ENCODE results near the gene VEGFB.
"Not testable (repeated sequence)": the region's sequence is repeated elsewhere in the genome, so short reads cannot be mapped to it uniquely, and the experiment has no call there.

Gene VEGFB

GRCh38 chr11:64244966-64245365, 10.6 kb downstream of the VEGFB start:
- Histone ChIP-seq H3K4me3 (ENCODE audit: insufficient read length, low read depth) (peak overlapping the region; percentile 88), H3K36me3 (ENCODE audit: insufficient read depth, insufficient read length, low read length) (peaks cover 34% of the 10 kb centered on the region), H3K9ac (ENCODE audit: insufficient read length, low read depth) (peak overlapping the region; percentile 65), H3K4me1 (ENCODE audit: insufficient read depth, insufficient read length) (peaks cover 40% of the 10 kb centered on the region), H3K27me3 (ENCODE audit: insufficient read depth, insufficient read length) (no peaks in the 10 kb centered on the region), H3K9me3 (ENCODE audit: insufficient read depth, low read length) (no peaks in the 10 kb centered on the region)
- DNase-seq (ENCODE audit: low read depth, low spot score), result no peak
- TF ChIP-seq SUZ12 (IDR thresholded peaks at IDR 0.05; ENCODE audit: extremely low read depth, insufficient read depth, insufficient read length) (no peak), ZNF274 (IDR thresholded peaks at IDR 0.05; ENCODE audit: low read depth, low read length) (no peak), YY1 (IDR thresholded peaks at IDR 0.05; ENCODE audit: insufficient read depth, insufficient read length) (no peak)

- Histone ChIP-seq H3K4me1 (ENCODE audit: insufficient read depth, insufficient read length) (peaks cover 38% of the 10 kb centered on the region), H3K4me3 (ENCODE audit: insufficient read length, low read depth) (peak overlapping the region; percentile 88), H3K36me3 (ENCODE audit: insufficient read depth, insufficient read length, low read length) (peaks cover 34% of the 10 kb centered on the region), H3K9me3 (ENCODE audit: insufficient read depth, low read length) (no peaks in the 10 kb centered on the region), H3K27me3 (ENCODE audit: insufficient read depth, insufficient read length) (no peaks in the 10 kb centered on the region), H3K9ac (ENCODE audit: insufficient read length, low read depth) (peak overlapping the region; percentile 96)
- no peak for DNase-seq (ENCODE audit: low read depth, low spot score)
- no peak for TF ChIP-seq YY1 (IDR thresholded peaks at IDR 0.05; ENCODE audit: insufficient read depth, insufficient read length)
- TF ChIP-seq SUZ12 (IDR thresholded peaks at IDR 0.05; ENCODE audit: extremely low read depth, insufficient read depth, insufficient read length), result no peak
- TF ChIP-seq ZNF274 (IDR thresholded peaks at IDR 0.05; ENCODE audit: low read depth, low read length), result no peak
Observed at GRCh38 chr11:64245401-64245796, 11.0 kb downstream of the VEGFB start.

GRCh38 chr11:64245797-64246620, 11.6 kb downstream of the VEGFB start:
- no peaks in the 10 kb centered on the region for H3K27me3 ChIP-seq (ENCODE audit: insufficient read depth, insufficient read length)
- peak overlapping the region; percentile 96 for H3K9ac ChIP-seq (ENCODE audit: insufficient read length, low read depth)
- H3K9me3 ChIP-seq (ENCODE audit: insufficient read depth, low read length), result no peaks in the 10 kb centered on the region
- H3K4me1 ChIP-seq (ENCODE audit: insufficient read depth, insufficient read length), result peaks cover 44% of the 10 kb centered on the region
- H3K4me3 ChIP-seq (ENCODE audit: insufficient read length, low read depth), result peak overlapping the region; percentile 88
- H3K36me3 ChIP-seq (ENCODE audit: insufficient read depth, insufficient read length, low read length), result peaks cover 34% of the 10 kb centered on the region
- no peak for TF ChIP-seq YY1 (IDR thresholded peaks at IDR 0.05; ENCODE audit: insufficient read depth, insufficient read length)
- no peak for TF ChIP-seq SUZ12 (IDR thresholded peaks at IDR 0.05; ENCODE audit: extremely low read depth, insufficient read depth, insufficient read length)
- no peak for TF ChIP-seq ZNF274 (IDR thresholded peaks at IDR 0.05; ENCODE audit: low read depth, low read length)
- DNase-seq (ENCODE audit: low read depth, low spot score), result no peak

GRCh38 chr11:64246621-64246870, 12.2 kb downstream of the VEGFB start:
- Histone ChIP-seq H3K4me3 (ENCODE audit: insufficient read length, low read depth) (peak overlapping the region; percentile 88), H3K9ac (ENCODE audit: insufficient read length, low read depth) (peak overlapping the region; percentile 96)
- not testable (repeated sequence) for DNase-seq (ENCODE audit: low read depth, low spot score)

GRCh38 chr11:64246871-64247728, 12.7 kb downstream of the VEGFB start, which contains the start of gene PPP1R14B:
Gene PPP1R14B, minus strand, starts transcription at chr11:64246943. Its CDS starts 270 bp downstream, at chr11:64246673.
- H3K4me3 ChIP-seq (ENCODE audit: insufficient read length, low read depth), result peak within 1 kb of the TSS; percentile 88
- peak within 1 kb of the TSS; percentile 96 for H3K9ac ChIP-seq (ENCODE audit: insufficient read length, low read depth)
- DNase-seq (ENCODE audit: low read depth, low spot score), result no peak
- no peaks in the 10 kb centered on the region for H3K9me3 ChIP-seq (ENCODE audit: insufficient read depth, low read length)
- H3K36me3 ChIP-seq (ENCODE audit: insufficient read depth, insufficient read length, low read length), result peaks cover 34% of the 10 kb centered on the region
- TF ChIP-seq YY1 (IDR thresholded peaks at IDR 0.05; ENCODE audit: insufficient read depth, insufficient read length) (peak; percentile 83), ZNF274 (IDR thresholded peaks at IDR 0.05; ENCODE audit: low read depth, low read length) (no peak)
- peaks cover 46% of the 10 kb centered on the region for H3K4me1 ChIP-seq (ENCODE audit: insufficient read depth, insufficient read length)
- no peaks in the 10 kb centered on the region for H3K27me3 ChIP-seq (ENCODE audit: insufficient read depth, insufficient read length)

More at GRCh38 chr11:64246621-64246870, 12.2 kb downstream of the VEGFB start:
- peaks cover 34% of the 10 kb centered on the region for H3K36me3 ChIP-seq (ENCODE audit: insufficient read depth, insufficient read length, low read length)
- not testable (repeated sequence) for H3K9me3 ChIP-seq (ENCODE audit: insufficient read depth, low read length); H3K27me3 ChIP-seq (ENCODE audit: insufficient read depth, insufficient read length)
- H3K4me1 ChIP-seq (ENCODE audit: insufficient read depth, insufficient read length), result peaks cover 44% of the 10 kb centered on the region

- no peaks in the 10 kb centered on the region for H3K27me3 ChIP-seq (ENCODE audit: insufficient read depth, insufficient read length)
- TF ChIP-seq ZNF274 (IDR thresholded peaks at IDR 0.05; ENCODE audit: low read depth, low read length) (no peak), SUZ12 (IDR thresholded peaks at IDR 0.05; ENCODE audit: extremely low read depth, insufficient read depth, insufficient read length) (no peak), YY1 (IDR thresholded peaks at IDR 0.05; ENCODE audit: insufficient read depth, insufficient read length) (no peak)
- DNase-seq (ENCODE audit: low read depth, low spot score), result no peak
Observed at GRCh38 chr11:64247729-64248531, 13.5 kb downstream of the VEGFB start.

More at GRCh38 chr11:64247729-64248531, 13.5 kb downstream of the VEGFB start:
- peak overlapping the region; percentile 90 for H3K9ac ChIP-seq (ENCODE audit: insufficient read length, low read depth)
- no peaks in the 10 kb centered on the region for H3K9me3 ChIP-seq (ENCODE audit: insufficient read depth, low read length)
- H3K36me3 ChIP-seq (ENCODE audit: insufficient read depth, insufficient read length, low read length), result peaks cover 31% of the 10 kb centered on the region
- peak overlapping the region; percentile 81 for H3K4me3 ChIP-seq (ENCODE audit: insufficient read length, low read depth)
- H3K4me1 ChIP-seq (ENCODE audit: insufficient read depth, insufficient read length), result peaks cover 47% of the 10 kb centered on the region

Measured in NT2/D1 (cell line).